ENCODE results near the gene LAMA2. TPM values are rescaled to one million over a fixed set of nuclear protein-coding genes. Genes with fewer than 3 reads are reported as not detected.

LAMA2 gene
- total and polyA plus RNA-seq, 2 of the 8 experiments (the other 6 are each of a cell fraction or from before 2014, with no cell fraction given), result 1.3 to 3.8 TPM

GRCh38 chr6:128860782-128861181 lies 22.2 kb upstream of the LAMA2 start (continued):
- no peak for TF ChIP-seq CHD7 (IDR thresholded peaks at IDR 0.05; ENCODE audit: insufficient replicate concordance, low read length)
- TF ChIP-seq MAFK (IDR thresholded peaks at IDR 0.05; ENCODE audit: low read depth, low read length), result no peak
- TF ChIP-seq SRF (IDR thresholded peaks at IDR 0.05; ENCODE audit: low read depth, low read length), result no peak
